GM23338 (cell line): ENCODE measurements around the gene GAB1. TPM values are rescaled to one million over a fixed set of nuclear protein-coding genes. Genes with fewer than 3 reads are reported as not detected.

Experiments used
- ATAC-seq: fragments of 200-7000 bp; cut with Tn5 transposase; 3 replicates; pipeline ENCODE4 v1.9.1; 2020
- DNase-seq: peaks from one replicate; pipeline ENCODE4 v3.0.0-alpha.2; 2015; ENCODE audit warnings: low spot score
- H2AFZ ChIP-seq: fragments of 200-600 bp; sonication (generic); 2 replicates; pipeline ENCODE4 v1.8.0; 2016; ENCODE audit warnings: antibody characterized with exemption, mild to moderate bottlenecking, moderate library complexity
- H3F3A ChIP-seq: fragments of 200-600 bp; sonication (generic); replicated peaks from 2 replicates; pipeline ENCODE4 v1.8.0; 2017; ENCODE audit warnings: antibody characterized with exemption, mixed run types, low read depth
- H3K27ac ChIP-seq: fragments of 200-600 bp; sonication (generic); 2 replicates; pipeline ENCODE4 v1.6.1; 2016; ENCODE audit warnings: low read depth
- H3K27me3 ChIP-seq: fragments of 200-600 bp; sonication (generic); 2 replicates; pipeline ENCODE4 v1.8.0; 2016; ENCODE audit warnings: mild to moderate bottlenecking, mixed run types, moderate library complexity; ENCODE audit not compliant: insufficient read depth
- H3K36me3 ChIP-seq: fragments of 200-600 bp; sonication (generic); 2 replicates; pipeline ENCODE4 v1.8.0; 2016; ENCODE audit warnings: mild to moderate bottlenecking; ENCODE audit not compliant: insufficient read depth
- H3K4me1 ChIP-seq: fragments of 200-600 bp; sonication (generic); 2 replicates; pipeline ENCODE4 v1.8.0; 2016; ENCODE audit warnings: mild to moderate bottlenecking, moderate library complexity; ENCODE audit not compliant: insufficient read depth
- H3K4me2 ChIP-seq: fragments of 200-600 bp; sonication (generic); 2 replicates; pipeline ENCODE4 v1.7.1; 2017; ENCODE audit warnings: mixed run types
- H3K4me3 ChIP-seq: fragments of 200-600 bp; sonication (generic); 2 replicates; pipeline ENCODE4 v1.6.1; 2016; ENCODE audit warnings: mixed run types
- H3K79me2 ChIP-seq: fragments of 200-600 bp; sonication (generic); replicated peaks from 2 replicates; pipeline ENCODE4 v1.8.0; 2017; ENCODE audit warnings: mild to moderate bottlenecking; ENCODE audit not compliant: insufficient read depth
- H3K9me2 ChIP-seq: fragments of 200-600 bp; sonication (generic); 2 replicates; pipeline ENCODE4 v1.8.0; 2017; ENCODE audit not compliant: insufficient read depth
- H4K20me1 ChIP-seq: fragments of 200-600 bp; sonication (generic); replicated peaks from 2 replicates; pipeline ENCODE4 v1.8.0; 2017; ENCODE audit warnings: mild to moderate bottlenecking; ENCODE audit not compliant: insufficient read depth
- H3K27ac Mint-ChIP-seq: 2 replicates; pipeline ENCODE4 v1.8.0; 2020; ENCODE audit warnings: inconsistent platforms, mild to moderate bottlenecking, moderate library complexity, mixed read lengths
- H3K27me3 Mint-ChIP-seq: 3 replicates; pipeline ENCODE4 v1.8.0; 2022; ENCODE audit warnings: low read depth, mild to moderate bottlenecking, moderate library complexity, mixed read lengths, inconsistent platforms; ENCODE audit not compliant: insufficient read depth, poor library complexity
- H3K36me3 Mint-ChIP-seq: 3 replicates; pipeline ENCODE4 v1.8.0; 2021; ENCODE audit warnings: low read depth, mild to moderate bottlenecking, inconsistent platforms, moderate library complexity, mixed read lengths
- H3K4me1 Mint-ChIP-seq: 3 replicates; pipeline ENCODE4 v1.8.0; 2020; ENCODE audit warnings: mild to moderate bottlenecking, inconsistent platforms, mixed read lengths
- H3K4me3 Mint-ChIP-seq: 3 replicates; pipeline ENCODE4 v1.8.0; 2021; ENCODE audit warnings: moderate library complexity, mild to moderate bottlenecking, inconsistent platforms, mixed read lengths
- H3K9me3 Mint-ChIP-seq: 3 replicates; pipeline ENCODE4 v1.8.0; 2020; ENCODE audit warnings: moderate library complexity, mild to moderate bottlenecking, inconsistent platforms, mixed read lengths
- CREB1 ChIP-seq: fragments of 250-450 bp; sonication (Bioruptor Pico); IDR thresholded peaks from 2 replicates; pipeline ENCODE4 v1.5.0; 2020; ENCODE audit warnings: low read depth, mild to moderate bottlenecking, moderate library complexity
- EZH2phosphoT487 ChIP-seq: fragments of 200-600 bp; sonication (generic); IDR thresholded peaks from one replicate; pipeline ENCODE4 v1.8.1; 2018; ENCODE audit warnings: antibody characterized with exemption; ENCODE audit not compliant: unreplicated experiment
- NANOG ChIP-seq: IDR thresholded peaks from 2 replicates; pipeline ENCODE4 v1.6.1; 2016; ENCODE audit warnings: antibody characterized with exemption, borderline replicate concordance
- POLR2AphosphoS5 ChIP-seq: IDR thresholded peaks from 2 replicates; pipeline ENCODE4 v1.6.1; 2016; ENCODE audit warnings: antibody characterized with exemption, low read depth
- STAT1 ChIP-seq: IDR thresholded peaks from one replicate; pipeline ENCODE4 v1.6.1; 2016; ENCODE audit warnings: antibody characterized with exemption; ENCODE audit not compliant: unreplicated experiment
- ZNF114 ChIP-seq: fragments of 250-450 bp; sonication (Bioruptor Pico); IDR thresholded peaks from 2 replicates; pipeline ENCODE4 v1.5.0; 2020; ENCODE audit warnings: mild to moderate bottlenecking, moderate library complexity
- polyA plus RNA-seq: library from polyadenylated mRNA; unstranded; fragments of >200 nt; fragmentation: Nextera tagmentation; extraction: Ambion mirVana; gene quantifications from 2 replicates; pipeline ENCODE4 v1.2.1, GENCODE V29; 2016
- total RNA-seq: library from RNA; depleted of rRNA; stranded (reverse); fragments of >200 nt; shearing (Covaris generic); gene quantifications from 2 replicates; pipeline ENCODE4 v1.2.3, GENCODE V29; 2014
- TF ChIP-seq, protein P1 (sequence below), 2 experiments: fragments of 200-600 bp in 1 of 2; sonication (generic) in 1 of 2; conservative IDR thresholded peaks; 2 replicates each; pipeline versions ENCODE4 v1.5.1 to v1.6.1; 2016 to 2017; ENCODE audit warnings: antibody characterized with exemption in 2 of 2, low read depth in 2 of 2, mild to moderate bottlenecking in 2 of 2, moderate library complexity in 1 of 2
- TF ChIP-seq, protein P2 (sequence below): IDR thresholded peaks from one replicate; pipeline ENCODE4 v1.6.1; 2018; ENCODE audit warnings: antibody characterized with exemption; ENCODE audit not compliant: unreplicated experiment

GAB1 gene
- total and polyA plus RNA-seq, 2 experiments from 2014 or later: 4.0 to 18.4 TPM

DNA sequence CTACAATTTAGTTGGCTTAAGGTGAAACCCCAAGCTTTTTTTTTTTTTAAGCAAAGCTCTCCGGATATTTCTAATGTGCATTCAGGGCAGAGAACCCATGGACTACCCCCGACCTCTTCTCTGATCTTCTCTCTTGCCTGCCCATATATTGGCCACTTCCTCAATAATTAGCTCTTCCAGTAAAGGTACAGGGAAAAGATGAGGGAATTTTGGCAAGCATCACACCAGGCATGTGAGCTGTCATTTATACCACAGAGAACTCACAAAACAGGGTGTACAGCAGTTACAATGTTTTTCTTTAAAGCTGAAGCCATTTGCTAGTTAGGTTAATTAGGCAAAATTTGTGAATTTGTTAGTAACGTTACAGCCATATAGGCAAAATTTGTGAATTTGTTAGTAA, 73.3 kb downstream of the GAB1 start (continued):
- TF ChIP-seq, protein P1, sequence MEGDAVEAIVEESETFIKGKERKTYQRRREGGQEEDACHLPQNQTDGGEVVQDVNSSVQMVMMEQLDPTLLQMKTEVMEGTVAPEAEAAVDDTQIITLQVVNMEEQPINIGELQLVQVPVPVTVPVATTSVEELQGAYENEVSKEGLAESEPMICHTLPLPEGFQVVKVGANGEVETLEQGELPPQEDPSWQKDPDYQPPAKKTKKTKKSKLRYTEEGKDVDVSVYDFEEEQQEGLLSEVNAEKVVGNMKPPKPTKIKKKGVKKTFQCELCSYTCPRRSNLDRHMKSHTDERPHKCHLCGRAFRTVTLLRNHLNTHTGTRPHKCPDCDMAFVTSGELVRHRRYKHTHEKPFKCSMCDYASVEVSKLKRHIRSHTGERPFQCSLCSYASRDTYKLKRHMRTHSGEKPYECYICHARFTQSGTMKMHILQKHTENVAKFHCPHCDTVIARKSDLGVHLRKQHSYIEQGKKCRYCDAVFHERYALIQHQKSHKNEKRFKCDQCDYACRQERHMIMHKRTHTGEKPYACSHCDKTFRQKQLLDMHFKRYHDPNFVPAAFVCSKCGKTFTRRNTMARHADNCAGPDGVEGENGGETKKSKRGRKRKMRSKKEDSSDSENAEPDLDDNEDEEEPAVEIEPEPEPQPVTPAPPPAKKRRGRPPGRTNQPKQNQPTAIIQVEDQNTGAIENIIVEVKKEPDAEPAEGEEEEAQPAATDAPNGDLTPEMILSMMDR (conservative IDR thresholded peaks at IDR 0.05; ENCODE audit: low read depth in 2 of 2): no peak
- TF ChIP-seq STAT1: no peak
- TF ChIP-seq POLR2AphosphoS5: no peak
- TF ChIP-seq EZH2phosphoT487: no peak
- TF ChIP-seq, protein P2, sequence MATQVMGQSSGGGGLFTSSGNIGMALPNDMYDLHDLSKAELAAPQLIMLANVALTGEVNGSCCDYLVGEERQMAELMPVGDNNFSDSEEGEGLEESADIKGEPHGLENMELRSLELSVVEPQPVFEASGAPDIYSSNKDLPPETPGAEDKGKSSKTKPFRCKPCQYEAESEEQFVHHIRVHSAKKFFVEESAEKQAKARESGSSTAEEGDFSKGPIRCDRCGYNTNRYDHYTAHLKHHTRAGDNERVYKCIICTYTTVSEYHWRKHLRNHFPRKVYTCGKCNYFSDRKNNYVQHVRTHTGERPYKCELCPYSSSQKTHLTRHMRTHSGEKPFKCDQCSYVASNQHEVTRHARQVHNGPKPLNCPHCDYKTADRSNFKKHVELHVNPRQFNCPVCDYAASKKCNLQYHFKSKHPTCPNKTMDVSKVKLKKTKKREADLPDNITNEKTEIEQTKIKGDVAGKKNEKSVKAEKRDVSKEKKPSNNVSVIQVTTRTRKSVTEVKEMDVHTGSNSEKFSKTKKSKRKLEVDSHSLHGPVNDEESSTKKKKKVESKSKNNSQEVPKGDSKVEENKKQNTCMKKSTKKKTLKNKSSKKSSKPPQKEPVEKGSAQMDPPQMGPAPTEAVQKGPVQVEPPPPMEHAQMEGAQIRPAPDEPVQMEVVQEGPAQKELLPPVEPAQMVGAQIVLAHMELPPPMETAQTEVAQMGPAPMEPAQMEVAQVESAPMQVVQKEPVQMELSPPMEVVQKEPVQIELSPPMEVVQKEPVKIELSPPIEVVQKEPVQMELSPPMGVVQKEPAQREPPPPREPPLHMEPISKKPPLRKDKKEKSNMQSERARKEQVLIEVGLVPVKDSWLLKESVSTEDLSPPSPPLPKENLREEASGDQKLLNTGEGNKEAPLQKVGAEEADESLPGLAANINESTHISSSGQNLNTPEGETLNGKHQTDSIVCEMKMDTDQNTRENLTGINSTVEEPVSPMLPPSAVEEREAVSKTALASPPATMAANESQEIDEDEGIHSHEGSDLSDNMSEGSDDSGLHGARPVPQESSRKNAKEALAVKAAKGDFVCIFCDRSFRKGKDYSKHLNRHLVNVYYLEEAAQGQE: no peak

DNA sequence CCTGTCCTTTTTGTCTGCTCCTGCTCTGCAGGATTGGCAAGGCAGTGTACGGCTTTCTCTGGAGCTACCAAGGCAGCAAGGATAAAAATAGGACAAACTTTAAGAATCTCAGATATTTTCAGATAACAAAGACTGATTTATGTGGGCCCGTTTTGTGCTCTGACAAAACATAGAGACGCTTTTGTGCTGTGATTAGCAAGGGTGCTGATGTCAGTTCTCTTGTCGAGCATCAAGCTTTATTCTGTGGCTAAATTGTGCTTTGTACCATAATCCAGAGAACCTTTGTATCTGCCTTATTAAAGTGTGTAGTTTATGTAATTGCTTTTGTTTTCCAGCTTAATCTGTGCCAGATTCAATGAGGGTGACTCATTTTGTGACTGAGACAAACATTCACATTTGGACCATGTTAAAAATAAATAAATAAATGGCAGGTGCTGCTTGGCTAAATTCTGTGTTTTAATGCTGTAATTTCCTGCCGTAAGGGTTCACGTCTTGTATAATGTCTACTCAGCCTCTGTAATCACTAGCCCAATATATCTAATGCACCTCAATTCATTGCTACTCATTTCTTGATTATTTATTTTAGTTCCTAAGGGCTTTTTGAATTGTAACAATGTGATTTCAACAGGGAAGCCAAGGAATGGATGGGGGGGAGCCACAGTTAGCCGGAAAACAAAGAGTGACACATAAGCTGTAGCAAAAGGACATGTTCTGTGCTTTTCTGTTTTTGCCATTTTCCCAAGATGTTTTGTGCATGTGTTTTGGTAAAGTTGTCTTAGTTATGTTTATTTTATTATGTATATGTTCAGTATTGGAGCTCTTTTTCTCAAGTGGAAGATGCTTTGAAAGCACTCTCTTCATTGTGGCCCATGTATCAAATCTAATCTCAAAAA, 75.1 kb downstream of the GAB1 start:
- no peak overlapping the region for H3K4me3 ChIP-seq
- H3K27ac Mint-ChIP-seq: no peak overlapping the region
- peaks cover 2% of the 10 kb centered on the region; the same call in 2 of the 3 replicates for H3K36me3 Mint-ChIP-seq
- peaks cover 2% of the 10 kb centered on the region for H3K27me3 Mint-ChIP-seq
- DNase-seq (no peak), ATAC-seq (no peak)
- H4K20me1 ChIP-seq: no peaks in the 10 kb centered on the region
- peaks cover 23% of the 10 kb centered on the region for H3K4me1 Mint-ChIP-seq
- no peaks in the 10 kb centered on the region for H3K9me2 ChIP-seq
- H3K4me3 Mint-ChIP-seq: no peak overlapping the region
- no peaks in the 10 kb centered on the region for H3K36me3 ChIP-seq
- peaks cover 20% of the 10 kb centered on the region; the same call in 1 of the 2 replicates for H3K79me2 ChIP-seq
- H3F3A ChIP-seq: no peaks in the 10 kb centered on the region
- H2AFZ ChIP-seq: no peak overlapping the region
- no peak overlapping the region for H3K4me2 ChIP-seq
- TF ChIP-seq EZH2phosphoT487 (no peak), ZNF114 (CRISPR knock-in tag) (no peak), CREB1 (no peak), NANOG (no peak)
- TF ChIP-seq, protein P1 (conservative IDR thresholded peaks at IDR 0.05; ENCODE audit: low read depth in 2 of 2): no peak
- H3K4me1 ChIP-seq: peaks cover 15% of the 10 kb centered on the region; the same call in 1 of the 2 replicates
- H3K27me3 ChIP-seq: no peaks in the 10 kb centered on the region
- H3K27ac ChIP-seq: no peak overlapping the region
- no peaks in the 10 kb centered on the region for H3K9me3 Mint-ChIP-seq
